Measurements from ENCODE around the gene VAV2.

The VAV2 gene

DNA sequence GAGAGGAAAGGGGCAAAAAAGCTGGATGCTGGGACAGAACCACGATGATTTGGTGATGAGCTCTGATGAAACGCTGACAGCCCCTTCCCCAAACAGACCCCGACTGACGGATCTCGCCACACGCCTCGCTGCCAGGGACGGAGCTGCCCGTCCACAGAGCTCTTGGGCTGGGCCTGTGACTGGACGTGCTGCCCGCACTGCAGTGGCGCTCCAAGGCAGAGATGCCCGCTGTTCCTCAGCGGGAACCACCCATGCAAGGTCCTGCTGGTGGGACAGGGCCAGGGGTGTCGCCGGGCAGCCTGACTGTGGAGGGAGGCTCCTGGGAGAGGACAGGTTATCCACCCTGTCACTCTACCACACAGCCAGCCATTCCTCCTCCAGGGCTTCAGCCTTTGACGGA, 187.9 kb downstream of the VAV2 start:
- Histone ChIP-seq H3K4me3 (ENCODE audit: low read depth in 1 of 2, low read length in 1 of 2) (no peak overlapping the region), H3K27me3 (no peaks in the 10 kb centered on the region), H3K27ac (no peak overlapping the region), H3K4me1 (ENCODE audit: control insufficient read depth in 1 of 2, insufficient read depth in 1 of 2, low read depth in 1 of 2, low read length in 1 of 2) (no peaks in the 10 kb centered on the region), H3K9me3 (no peaks in the 10 kb centered on the region), H3K36me3 (no peaks in the 10 kb centered on the region)
- TF ChIP-seq CTCF (IDR thresholded peaks at IDR 0.05), result no peak

DNA sequence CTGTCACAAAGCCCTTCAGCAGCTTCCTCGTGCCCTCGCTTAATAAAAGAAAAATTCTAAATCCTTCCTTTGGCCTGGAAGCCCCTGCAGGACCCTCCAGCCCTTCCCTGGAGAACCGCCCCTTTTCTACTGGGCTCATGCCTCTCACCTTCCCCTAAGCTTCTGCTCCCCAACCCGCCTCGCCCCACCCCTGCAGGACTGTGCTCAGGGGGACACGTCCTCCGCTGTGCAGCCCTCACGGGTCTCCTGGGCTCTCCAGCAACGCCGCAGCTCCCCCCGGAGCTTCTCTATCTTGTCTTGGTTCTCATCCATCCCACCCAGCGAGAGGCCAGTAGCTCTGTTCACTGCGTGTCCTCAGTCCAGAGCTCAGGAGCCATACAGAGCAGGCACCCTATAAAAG, 188.4 kb downstream of the VAV2 start:
- Histone ChIP-seq H3K9me3 (no peaks in the 10 kb centered on the region), H3K27ac (no peak overlapping the region), H3K27me3 (no peaks in the 10 kb centered on the region), H3K36me3 (no peaks in the 10 kb centered on the region), H3K4me1 (ENCODE audit: control insufficient read depth in 1 of 2, insufficient read depth in 1 of 2, low read depth in 1 of 2, low read length in 1 of 2) (no peaks in the 10 kb centered on the region), H3K4me3 (ENCODE audit: low read depth in 1 of 2, low read length in 1 of 2) (no peak overlapping the region)
- no peak for TF ChIP-seq CTCF (IDR thresholded peaks at IDR 0.05)

- Histone ChIP-seq H3K27ac (no peak overlapping the region), H3K4me3 (ENCODE audit: low read depth in 1 of 2, low read length in 1 of 2) (no peak overlapping the region), H3K27me3 (no peaks in the 10 kb centered on the region), H3K4me1 (ENCODE audit: control insufficient read depth in 1 of 2, insufficient read depth in 1 of 2, low read depth in 1 of 2, low read length in 1 of 2) (no peaks in the 10 kb centered on the region), H3K36me3 (no peaks in the 10 kb centered on the region), H3K9me3 (no peaks in the 10 kb centered on the region)
- no peak for TF ChIP-seq CTCF (IDR thresholded peaks at IDR 0.05)
These were observed 189.0 kb downstream of the VAV2 start for GRCh38 chr9:133803028-133803585.

DNA sequence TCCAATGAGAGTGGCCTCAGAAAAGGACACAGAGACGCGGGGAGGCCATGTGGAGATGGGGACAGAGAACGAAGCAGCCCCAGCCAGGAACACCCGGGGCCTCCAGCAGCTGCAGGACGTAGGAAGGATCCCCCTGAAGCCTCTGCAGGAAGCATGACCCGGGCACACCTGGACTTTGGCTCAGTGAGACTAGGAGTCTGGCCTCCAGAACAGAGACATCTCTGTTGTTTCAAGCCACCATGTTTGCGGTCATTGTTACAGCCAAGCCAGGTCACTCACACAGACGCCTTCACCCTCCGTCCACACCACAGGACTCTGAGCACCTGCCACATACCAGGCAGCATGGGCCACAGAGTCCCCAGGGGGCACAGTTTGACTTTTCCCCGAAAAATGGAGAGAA, 190.4 kb downstream of the VAV2 start:
- no peaks in the 10 kb centered on the region for H3K4me1 ChIP-seq (ENCODE audit: control insufficient read depth in 1 of 2, insufficient read depth in 1 of 2, low read depth in 1 of 2, low read length in 1 of 2)
- no peak for TF ChIP-seq CTCF (IDR thresholded peaks at IDR 0.05)
- H3K36me3 ChIP-seq, result no peaks in the 10 kb centered on the region
- H3K27ac ChIP-seq, result no peak overlapping the region
- no peak overlapping the region for H3K4me3 ChIP-seq (ENCODE audit: low read depth in 1 of 2, low read length in 1 of 2)
- H3K9me3 ChIP-seq, result no peaks in the 10 kb centered on the region
- H3K27me3 ChIP-seq, result no peaks in the 10 kb centered on the region

- no peaks in the 10 kb centered on the region for H3K4me1 ChIP-seq (ENCODE audit: control insufficient read depth in 1 of 2, insufficient read depth in 1 of 2, low read depth in 1 of 2, low read length in 1 of 2)
- no peak for TF ChIP-seq CTCF (IDR thresholded peaks at IDR 0.05)
- no peaks in the 10 kb centered on the region for H3K9me3 ChIP-seq
- H3K27me3 ChIP-seq, result no peaks in the 10 kb centered on the region
- H3K27ac ChIP-seq, result no peak overlapping the region
- no peak overlapping the region for H3K4me3 ChIP-seq (ENCODE audit: low read depth in 1 of 2, low read length in 1 of 2)
- no peaks in the 10 kb centered on the region for H3K36me3 ChIP-seq
These were observed 191.9 kb downstream of the VAV2 start for GRCh38 chr9:133800266-133800665.

DNA sequence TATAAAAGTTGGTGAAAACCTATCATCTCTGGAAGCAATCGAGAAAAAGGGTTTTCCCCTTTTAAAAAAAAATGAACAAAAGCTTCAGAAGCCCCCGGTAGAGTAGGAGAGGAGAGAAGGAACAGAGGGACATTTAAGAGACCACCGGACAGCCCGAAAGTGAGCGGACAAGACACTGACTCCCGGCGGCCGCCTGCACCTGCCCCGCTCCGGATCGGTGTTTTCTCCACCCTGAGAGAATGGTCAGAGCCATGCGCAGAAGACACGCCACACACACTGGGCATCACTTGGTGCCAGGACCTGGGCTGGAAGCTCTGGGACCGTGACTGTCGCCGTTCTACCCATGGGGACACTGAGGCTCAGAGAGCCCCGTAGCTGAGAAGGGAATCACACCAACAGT, 192.4 kb downstream of the VAV2 start:
- no peaks in the 10 kb centered on the region for H3K36me3 ChIP-seq
- H3K27me3 ChIP-seq, result no peaks in the 10 kb centered on the region
- no peak for TF ChIP-seq CTCF (IDR thresholded peaks at IDR 0.05)
- H3K27ac ChIP-seq, result no peak overlapping the region
- no peaks in the 10 kb centered on the region for H3K4me1 ChIP-seq (ENCODE audit: control insufficient read depth in 1 of 2, insufficient read depth in 1 of 2, low read depth in 1 of 2, low read length in 1 of 2)
- no peaks in the 10 kb centered on the region for H3K9me3 ChIP-seq
- no peak overlapping the region for H3K4me3 ChIP-seq (ENCODE audit: low read depth in 1 of 2, low read length in 1 of 2)
